HepG2 (cell line): Measurements from ENCODE around the gene CCDC124. TPM values are rescaled to one million over a fixed set of nuclear protein-coding genes. Genes with fewer than 3 reads are reported as not detected.

Source experiments
- AGO1 ChIP-seq: fragments of 200-400 bp; formaldehyde crosslinking; IDR thresholded peaks from 2 replicates; pipeline ENCODE4 v1.6.1; 2017; ENCODE audit warnings: mild to moderate bottlenecking, low read depth, low read length, moderate library complexity; ENCODE audit not compliant: poor library complexity, severe bottlenecking
- CSRNP1 ChIP-seq: sonication (generic); formaldehyde crosslinking; IDR thresholded peaks from 2 replicates; pipeline ENCODE4 v1.8.1; 2023; ENCODE audit warnings: mild to moderate bottlenecking, missing genetic modification reagents
- ETV5 ChIP-seq: IDR thresholded peaks from 2 replicates; pipeline ENCODE4 v1.6.1; 2018; ENCODE audit warnings: missing biosample characterization, missing genetic modification reagents, inconsistent platforms, borderline replicate concordance
- HBP1 ChIP-seq: IDR thresholded peaks from 2 replicates; pipeline ENCODE4 v1.6.1; 2016; ENCODE audit warnings: low read depth, control low read depth
- HDAC6 ChIP-seq: fragments of 200-600 bp; sonication (generic); IDR thresholded peaks from 2 replicates; pipeline ENCODE4 v1.7.0; 2017; ENCODE audit warnings: mild to moderate bottlenecking, antibody characterized with exemption, low read length, low read depth
- HOXA5 ChIP-seq: sonication (generic); formaldehyde crosslinking; IDR thresholded peaks from 2 replicates; pipeline ENCODE4 v1.4.0; 2020; ENCODE audit warnings: missing genetic modification reagents
- KLF9 ChIP-seq: IDR thresholded peaks from 2 replicates; pipeline ENCODE4 v1.6.1; 2016; ENCODE audit warnings: low read depth
- MIXL1 ChIP-seq: IDR thresholded peaks from 2 replicates; pipeline ENCODE4 v1.6.1; 2016
- NCOA5 ChIP-seq: sonication (generic); formaldehyde crosslinking; IDR thresholded peaks from 2 replicates; pipeline ENCODE4 v1.4.0; 2020; ENCODE audit warnings: missing genetic modification reagents
- NPAS2 ChIP-seq: sonication (generic); formaldehyde crosslinking; IDR thresholded peaks from 2 replicates; pipeline ENCODE4 v1.8.0; 2022; ENCODE audit warnings: mild to moderate bottlenecking, missing genetic modification reagents, borderline replicate concordance
- ONECUT2 ChIP-seq: sonication (generic); formaldehyde crosslinking; IDR thresholded peaks from 2 replicates; pipeline ENCODE4 v1.4.0; 2020; ENCODE audit warnings: missing genetic modification reagents
- PAF1 ChIP-seq: IDR thresholded peaks from 2 replicates; pipeline ENCODE4 v1.6.1; 2016; ENCODE audit warnings: missing genetic modification reagents, missing compliant biosample characterization
- SRSF1 ChIP-seq: fragments of 200-400 bp; formaldehyde crosslinking; optimal IDR thresholded peaks from 2 replicates; pipeline ENCODE3; 2017; ENCODE audit warnings: mild to moderate bottlenecking, low read depth, low read length, moderate library complexity
- SYNCRIP ChIP-seq: fragments of 200-400 bp; formaldehyde crosslinking; IDR thresholded peaks from 2 replicates; pipeline ENCODE4 v1.6.1; 2018; ENCODE audit warnings: mild to moderate bottlenecking, low read depth, low read length; ENCODE audit not compliant: insufficient read depth
- TMF1 ChIP-seq: sonication (generic); formaldehyde crosslinking; IDR thresholded peaks from 2 replicates; pipeline ENCODE4 v1.8.1; 2022; ENCODE audit warnings: low read depth, missing genetic modification reagents
- ZBTB33 ChIP-seq: sonication (generic); formaldehyde crosslinking; IDR thresholded peaks from 2 replicates; pipeline ENCODE4 v1.4.0; 2020; ENCODE audit warnings: missing genetic modification reagents
- ZBTB44 ChIP-seq: sonication (generic); formaldehyde crosslinking; IDR thresholded peaks from 2 replicates; pipeline ENCODE4 v1.4.0; 2020; ENCODE audit warnings: missing genetic modification reagents
- ZFAT ChIP-seq: sonication (generic); formaldehyde crosslinking; conservative IDR thresholded peaks from 2 replicates; pipeline ENCODE4 v1.8.1; 2023; ENCODE audit warnings: missing genetic modification reagents, inconsistent platforms
- ZNF17 ChIP-seq: sonication (generic); formaldehyde crosslinking; IDR thresholded peaks from 2 replicates; pipeline ENCODE4 v1.5.0; 2020; ENCODE audit warnings: mild to moderate bottlenecking, missing genetic modification reagents
- ZNF232 ChIP-seq: sonication (generic); formaldehyde crosslinking; IDR thresholded peaks from 2 replicates; pipeline ENCODE4 v1.4.0; 2020; ENCODE audit warnings: missing genetic modification reagents, borderline replicate concordance
- ZNF264 ChIP-seq: sonication (generic); formaldehyde crosslinking; IDR thresholded peaks from 2 replicates; pipeline ENCODE4 v1.4.0; 2020; ENCODE audit warnings: missing genetic modification reagents
- ZNF317 ChIP-seq: sonication (generic); formaldehyde crosslinking; IDR thresholded peaks from 2 replicates; pipeline ENCODE4 v1.5.0; 2020; ENCODE audit warnings: mild to moderate bottlenecking, missing genetic modification reagents
- ZNF775 ChIP-seq: sonication (generic); formaldehyde crosslinking; IDR thresholded peaks from 2 replicates; pipeline ENCODE4 v1.4.0; 2020; ENCODE audit warnings: missing genetic modification reagents, mild to moderate bottlenecking, moderate library complexity, borderline replicate concordance
- ZNF790 ChIP-seq: sonication (generic); formaldehyde crosslinking; IDR thresholded peaks from 2 replicates; pipeline ENCODE4 v1.8.0; 2022; ENCODE audit warnings: missing genetic modification reagents, mild to moderate bottlenecking, borderline replicate concordance
- ZNF792 ChIP-seq: IDR thresholded peaks from 2 replicates; pipeline ENCODE4 v1.6.1; 2016
- polyA plus RNA-seq, 8 experiments: library from polyadenylated mRNA; depleted of rRNA in 3 of 8; stranded (reverse) in 7 of 8; unstranded in 1 of 8; fragments of >200 nt; fragmentation: Illumina TruSeq in 4 of 8; extraction: Trizol in 4 of 8; gene quantifications; 2 replicates each; pipeline versions ENCODE4 v1.2.1 to v1.2.3, GENCODE V29; 2011 to 2016; ENCODE audit warnings: low read depth in 4 of 8, missing spikeins in 1 of 8, mixed read lengths in 1 of 8; ENCODE audit not compliant: insufficient read depth in 1 of 8
- total RNA-seq, 5 experiments: library from RNA; depleted of rRNA; stranded (reverse); fragments of >200 nt; fragmentation: Illumina TruSeq; extraction: Trizol; gene quantifications; 2 replicates each; pipeline ENCODE4 v1.2.3, GENCODE V29; 2016; ENCODE audit warnings: low read depth in 1 of 5

The CCDC124 gene
- total and polyA plus RNA-seq, 2 of the 13 experiments (the other 11 are each of a cell fraction or from before 2014, with no cell fraction given), result 14.9 to 20.3 TPM

- no peak for TF ChIP-seq PAF1
- peak; percentile 69 for TF ChIP-seq HOXA5 (CRISPR knock-in tag)
- 0 out of 2 replicates have a peak, but pooled peaks have one; percentile 61 for TF ChIP-seq ZNF317 (CRISPR knock-in tag)
- TF ChIP-seq CSRNP1 (CRISPR knock-in tag), result no peak
- no peak for TF ChIP-seq SYNCRIP
- no peak for TF ChIP-seq SRSF1
- TF ChIP-seq ZNF790 (CRISPR knock-in tag), result 0 out of 2 replicates have a peak, but pooled peaks have one; percentile 26
- TF ChIP-seq ZNF775 (CRISPR knock-in tag), result no peak
- 0 out of 2 replicates have a peak, but pooled peaks have one; percentile 15 for TF ChIP-seq ETV5 (CRISPR knock-in tag)
- TF ChIP-seq MIXL1 (CRISPR knock-in tag), result 0 out of 2 replicates have a peak, but pooled peaks have one; percentile 47
- no peak for TF ChIP-seq NCOA5 (CRISPR knock-in tag)
- no peak for TF ChIP-seq HDAC6
- TF ChIP-seq KLF9 (CRISPR knock-in tag), result no peak
- peak; percentile 74; the same call in 1 of the 2 replicates for TF ChIP-seq ZBTB44 (CRISPR knock-in tag)
- TF ChIP-seq ZBTB33 (CRISPR knock-in tag), result no peak
- peak; percentile 78; the same call in 1 of the 2 replicates for TF ChIP-seq HBP1 (CRISPR knock-in tag)
- peak; percentile 61; the same call in 1 of the 2 replicates for TF ChIP-seq TMF1 (CRISPR knock-in tag)
- TF ChIP-seq NPAS2 (CRISPR knock-in tag), result no peak
- TF ChIP-seq AGO1, result no peak
- TF ChIP-seq ZNF17, result no peak
- no peak for TF ChIP-seq ZFAT (CRISPR knock-in tag)
- TF ChIP-seq ZNF792 (CRISPR knock-in tag), result peak; percentile 72; the same call in 1 of the 2 replicates
- TF ChIP-seq ZNF232 (CRISPR knock-in tag), result peak; percentile 91; the same call in 1 of the 2 replicates
- TF ChIP-seq ZNF264, result 0 out of 2 replicates have a peak, but pooled peaks have one; percentile 67
- no peak for TF ChIP-seq ONECUT2 (CRISPR knock-in tag)
Observed at GRCh38 chr19:17889609-17890214, 43.1 kb upstream of the CCDC124 start (continued).
